ENCODE data around the gene TMC3. TPM values are rescaled to one million over a fixed set of nuclear protein-coding genes. Genes with fewer than 3 reads are reported as not detected.

The TMC3 gene
- total and polyA plus RNA-seq, 2 of the 13 experiments (the other 11 are each of a cell fraction or from before 2014, with no cell fraction given), result not detected

DNA sequence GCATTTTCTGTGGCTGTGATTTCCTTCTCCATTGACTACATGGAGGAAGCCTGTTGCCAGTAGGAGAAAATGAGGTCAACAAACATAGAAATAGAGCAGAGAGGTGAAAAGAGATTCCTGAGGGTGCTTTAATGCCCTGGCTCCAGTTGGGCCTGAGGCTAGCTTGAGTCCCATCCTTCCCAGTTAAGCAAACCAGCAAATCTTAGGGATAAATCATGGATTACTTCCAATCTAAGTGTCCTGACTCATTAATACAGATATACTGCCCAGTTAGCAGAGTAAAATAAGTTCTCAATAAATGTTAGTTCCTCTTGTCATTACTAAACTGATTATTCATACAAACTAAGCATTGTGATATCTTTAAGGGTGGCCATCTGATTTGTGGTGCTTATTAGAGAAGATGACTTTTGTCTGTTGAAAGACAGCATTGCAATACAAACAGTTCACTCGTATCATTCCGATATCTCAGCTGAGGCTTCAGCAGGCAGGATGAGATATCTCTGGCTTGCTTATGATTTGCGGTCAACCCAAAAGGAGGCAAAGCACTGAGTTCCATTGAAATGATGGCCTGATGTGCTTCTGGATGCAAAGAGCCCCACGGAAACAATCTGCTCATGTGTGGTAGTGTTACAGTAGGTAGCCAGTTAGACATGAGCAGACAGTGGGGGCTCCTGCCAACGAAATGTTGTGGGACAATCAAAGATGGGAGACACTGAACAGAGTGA, 43.5 kb downstream of the TMC3 start:
- no peak for DNase-seq (ENCODE audit: low spot score)
- Histone ChIP-seq H3K36me3 (replicated peaks in 1 of 2; ENCODE audit: control insufficient read depth in 1 of 2, insufficient read depth in 2 of 2, low read length in 2 of 2) (no peaks in the 10 kb centered on the region), H3K4me1 (ENCODE audit: insufficient read depth, low read length) (no peaks in the 10 kb centered on the region), H3K9ac (ENCODE audit: insufficient read depth, low read depth, low read length) (no peak overlapping the region), H4K20me1 (ENCODE audit: insufficient read depth, low read length) (no peaks in the 10 kb centered on the region), H3K79me2 (ENCODE audit: insufficient read depth, low read length) (no peaks in the 10 kb centered on the region), H3K4me2 (ENCODE audit: low read depth, low read length) (no peak overlapping the region), H3K27ac (ENCODE audit: extremely low read length, insufficient read depth, low read length) (no peak overlapping the region), H3K27me3 (ENCODE audit: control insufficient read depth in 1 of 2, insufficient read depth in 2 of 2, low read length in 2 of 2) (no peaks in the 10 kb centered on the region), H2AFZ (ENCODE audit: low read length) (no peak overlapping the region), H3K9me3 (ENCODE audit: low read length) (no peaks in the 10 kb centered on the region), H3K4me3 (replicated peaks in 1 of 3; ENCODE audit: insufficient read depth in 1 of 3, low read depth in 2 of 3, low read length in 3 of 3) (no peak overlapping the region)
- FAIRE-seq, result no peak
- no peak for ATAC-seq
- POLR2A ChIA-PET, result no interaction called here
- TF ChIP-seq NRL (CRISPR knock-in tag; IDR thresholded peaks at IDR 0.05; ENCODE audit: borderline replicate concordance) (no peak), SOX13 (IDR thresholded peaks at IDR 0.05) (no peak), SOX13 (CRISPR knock-in tag; conservative IDR thresholded peaks at IDR 0.05 in 1 of 2, IDR thresholded peaks at IDR 0.05 in 1 of 2) (no peak), ZNF546 (CRISPR knock-in tag; conservative IDR thresholded peaks at IDR 0.05) (no peak), ZNF484 (CRISPR knock-in tag; IDR thresholded peaks at IDR 0.05; ENCODE audit: borderline replicate concordance, low read depth) (no peak), ZNF83 (CRISPR knock-in tag; IDR thresholded peaks at IDR 0.05; ENCODE audit: borderline replicate concordance) (no peak), THYN1 (CRISPR knock-in tag; IDR thresholded peaks at IDR 0.05; ENCODE audit: borderline replicate concordance, low read depth) (no peak), RBAK (CRISPR knock-in tag; IDR thresholded peaks at IDR 0.05) (no peak), SRSF9 (IDR thresholded peaks at IDR 0.05; ENCODE audit: borderline replicate concordance, insufficient read depth, low read depth, low read length, poor library complexity, severe bottlenecking) (no peak), ELF1 (CRISPR knock-in tag; IDR thresholded peaks at IDR 0.05) (no peak), MED1 (CRISPR knock-in tag; IDR thresholded peaks at IDR 0.05) (no peak)
- TF ChIP-seq, protein P1, sequence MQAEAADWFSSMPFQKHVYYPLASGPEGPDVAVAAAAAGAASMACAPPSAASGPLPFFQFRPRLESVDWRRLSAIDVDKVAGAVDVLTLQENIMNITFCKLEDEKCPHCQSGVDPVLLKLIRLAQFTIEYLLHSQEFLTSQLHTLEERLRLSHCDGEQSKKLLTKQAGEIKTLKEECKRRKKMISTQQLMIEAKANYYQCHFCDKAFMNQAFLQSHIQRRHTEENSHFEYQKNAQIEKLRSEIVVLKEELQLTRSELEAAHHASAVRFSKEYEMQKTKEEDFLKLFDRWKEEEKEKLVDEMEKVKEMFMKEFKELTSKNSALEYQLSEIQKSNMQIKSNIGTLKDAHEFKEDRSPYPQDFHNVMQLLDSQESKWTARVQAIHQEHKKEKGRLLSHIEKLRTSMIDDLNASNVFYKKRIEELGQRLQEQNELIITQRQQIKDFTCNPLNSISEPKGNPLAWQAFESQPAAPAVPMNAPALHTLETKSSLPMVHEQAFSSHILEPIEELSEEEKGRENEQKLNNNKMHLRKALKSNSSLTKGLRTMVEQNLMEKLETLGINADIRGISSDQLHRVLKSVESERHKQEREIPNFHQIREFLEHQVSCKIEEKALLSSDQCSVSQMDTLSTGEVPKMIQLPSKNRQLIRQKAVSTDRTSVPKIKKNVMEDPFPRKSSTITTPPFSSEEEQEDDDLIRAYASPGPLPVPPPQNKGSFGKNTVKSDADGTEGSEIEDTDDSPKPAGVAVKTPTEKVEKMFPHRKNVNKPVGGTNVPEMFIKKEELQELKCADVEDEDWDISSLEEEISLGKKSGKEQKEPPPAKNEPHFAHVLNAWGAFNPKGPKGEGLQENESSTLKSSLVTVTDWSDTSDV (CRISPR knock-in tag; IDR thresholded peaks at IDR 0.05), result no peak
- TF ChIP-seq, protein P2, sequence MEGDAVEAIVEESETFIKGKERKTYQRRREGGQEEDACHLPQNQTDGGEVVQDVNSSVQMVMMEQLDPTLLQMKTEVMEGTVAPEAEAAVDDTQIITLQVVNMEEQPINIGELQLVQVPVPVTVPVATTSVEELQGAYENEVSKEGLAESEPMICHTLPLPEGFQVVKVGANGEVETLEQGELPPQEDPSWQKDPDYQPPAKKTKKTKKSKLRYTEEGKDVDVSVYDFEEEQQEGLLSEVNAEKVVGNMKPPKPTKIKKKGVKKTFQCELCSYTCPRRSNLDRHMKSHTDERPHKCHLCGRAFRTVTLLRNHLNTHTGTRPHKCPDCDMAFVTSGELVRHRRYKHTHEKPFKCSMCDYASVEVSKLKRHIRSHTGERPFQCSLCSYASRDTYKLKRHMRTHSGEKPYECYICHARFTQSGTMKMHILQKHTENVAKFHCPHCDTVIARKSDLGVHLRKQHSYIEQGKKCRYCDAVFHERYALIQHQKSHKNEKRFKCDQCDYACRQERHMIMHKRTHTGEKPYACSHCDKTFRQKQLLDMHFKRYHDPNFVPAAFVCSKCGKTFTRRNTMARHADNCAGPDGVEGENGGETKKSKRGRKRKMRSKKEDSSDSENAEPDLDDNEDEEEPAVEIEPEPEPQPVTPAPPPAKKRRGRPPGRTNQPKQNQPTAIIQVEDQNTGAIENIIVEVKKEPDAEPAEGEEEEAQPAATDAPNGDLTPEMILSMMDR (CRISPR knock-in tag; IDR thresholded peaks at IDR 0.05), result no peak
- TF ChIP-seq, protein P3, sequence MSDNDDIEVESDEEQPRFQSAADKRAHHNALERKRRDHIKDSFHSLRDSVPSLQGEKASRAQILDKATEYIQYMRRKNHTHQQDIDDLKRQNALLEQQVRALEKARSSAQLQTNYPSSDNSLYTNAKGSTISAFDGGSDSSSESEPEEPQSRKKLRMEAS (IDR thresholded peaks at IDR 0.05), result no peak
- CTCF ChIA-PET (ENCODE audit: low intra/inter-chr PET ratio, low total read pairs), result no interaction called here
- WGBS (ENCODE audit: low lambda C conversion rate), result 70% methylated on average over 5 of the region's 5 CpGs
- in situ Hi-C loops (cut with HindIII; ENCODE audit: extremely low pct_ligation_motif_present, low pct_unique_long_range_greater_than_20kb), result no loop called here
- intact Hi-C loops (cut with micrococcal nuclease; ENCODE audit: unreplicated experiment), result no loop called here
- BruUV-seq (replicated peaks), result no TSS peak

Data from HepG2 (cell line).